Measurements from ENCODE around the gene USP34.

GRCh38 chr2:61281321-61281720, 189.6 kb downstream of the USP34 start:
- TF ChIP-seq CTCF (IDR thresholded peaks at IDR 0.05; ENCODE audit: insufficient read depth, low read length): no peak
- no peak for TF ChIP-seq POLR2AphosphoS5 (IDR thresholded peaks at IDR 0.05; ENCODE audit: low read depth)
- no peak for TF ChIP-seq REST (IDR thresholded peaks at IDR 0.05; ENCODE audit: insufficient replicate concordance, low read depth)
- no peak for TF ChIP-seq GABPA (IDR thresholded peaks at IDR 0.05; ENCODE audit: low read depth)
- TF ChIP-seq SPI1 (IDR thresholded peaks at IDR 0.05; ENCODE audit: borderline replicate concordance, low read depth): no peak
